DND-41 (cell line): ENCODE results near the gene BOLA3.
"Not testable (repeated sequence)": the region's sequence is repeated elsewhere in the genome, so short reads cannot be mapped to it uniquely, and the experiment has no call there.

Source experiments
- ATAC-seq: fragments of 200-7000 bp; cut with Tn5 transposase; 3 replicates; pipeline ENCODE4 v1.9.1; 2021; ENCODE audit warnings: low read depth; ENCODE audit not compliant: insufficient read depth
- DNase-seq: peaks from one replicate; pipeline ENCODE4 v3.0.0-alpha.2; 2020
- H2AFZ ChIP-seq: 2 replicates; pipeline ENCODE4 v1.6.0; 2012; ENCODE audit warnings: low read depth, low read length
- H3K27ac ChIP-seq: 2 replicates; pipeline ENCODE4 v1.5.1; 2012; ENCODE audit warnings: low read length, inconsistent platforms
- H3K27me3 ChIP-seq: fragments of 200-600 bp; sonication (generic); 2 replicates; pipeline ENCODE4 v1.6.0; 2012; ENCODE audit warnings: low read length, mild to moderate bottlenecking, inconsistent platforms; ENCODE audit not compliant: insufficient read depth, poor library complexity
- H3K36me3 ChIP-seq: 2 replicates; pipeline ENCODE4 v1.5.1; 2012; ENCODE audit warnings: low read length, inconsistent platforms; ENCODE audit not compliant: insufficient read depth
- H3K4me1 ChIP-seq: 2 replicates; pipeline ENCODE4 v1.5.1; 2012; ENCODE audit warnings: mild to moderate bottlenecking, low read length; ENCODE audit not compliant: insufficient read depth
- H3K4me2 ChIP-seq: 2 replicates; pipeline ENCODE4 v1.6.0; 2012; ENCODE audit warnings: mild to moderate bottlenecking, moderate library complexity, low read length, inconsistent platforms; ENCODE audit not compliant: insufficient read depth
- H3K4me3 ChIP-seq, 2 experiments: fragments of 200-600 bp in 1 of 2; shearing (Covaris generic) in 1 of 2; 2 replicates each; pipeline ENCODE4 v1.5.1; 2012 to 2016; ENCODE audit warnings: inconsistent platforms in 2 of 2, low read length in 2 of 2, mild to moderate bottlenecking in 2 of 2, low read depth in 1 of 2, moderate library complexity in 1 of 2
- H3K79me2 ChIP-seq: 2 replicates; pipeline ENCODE4 v1.6.0; 2012; ENCODE audit warnings: low read length, inconsistent platforms; ENCODE audit not compliant: insufficient read depth
- H3K9ac ChIP-seq: 2 replicates; pipeline ENCODE4 v1.6.0; 2012; ENCODE audit warnings: low read depth, mild to moderate bottlenecking, inconsistent platforms, low read length, moderate library complexity
- H3K9me3 ChIP-seq: 2 replicates; pipeline ENCODE4 v1.5.1; 2012; ENCODE audit warnings: low read length, moderate library complexity, mild to moderate bottlenecking, inconsistent platforms; ENCODE audit not compliant: insufficient read depth, severe bottlenecking
- H4K20me1 ChIP-seq: 2 replicates; pipeline ENCODE4 v1.6.0; 2012; ENCODE audit warnings: low read length; ENCODE audit not compliant: insufficient read depth
- EZH2 ChIP-seq: IDR thresholded peaks from 3 replicates; pipeline ENCODE4 v1.6.1; 2012; ENCODE audit warnings: borderline replicate concordance, low read depth, mild to moderate bottlenecking, moderate library complexity, low read length, inconsistent platforms; ENCODE audit not compliant: severe bottlenecking
- TF ChIP-seq, protein P1 (sequence below): IDR thresholded peaks from 2 replicates; pipeline ENCODE4 v1.5.1; 2012; ENCODE audit warnings: borderline replicate concordance, low read length, moderate library complexity, mild to moderate bottlenecking; ENCODE audit not compliant: poor library complexity, severe bottlenecking; ENCODE audit errors: extremely low read depth

Gene BOLA3

DNA sequence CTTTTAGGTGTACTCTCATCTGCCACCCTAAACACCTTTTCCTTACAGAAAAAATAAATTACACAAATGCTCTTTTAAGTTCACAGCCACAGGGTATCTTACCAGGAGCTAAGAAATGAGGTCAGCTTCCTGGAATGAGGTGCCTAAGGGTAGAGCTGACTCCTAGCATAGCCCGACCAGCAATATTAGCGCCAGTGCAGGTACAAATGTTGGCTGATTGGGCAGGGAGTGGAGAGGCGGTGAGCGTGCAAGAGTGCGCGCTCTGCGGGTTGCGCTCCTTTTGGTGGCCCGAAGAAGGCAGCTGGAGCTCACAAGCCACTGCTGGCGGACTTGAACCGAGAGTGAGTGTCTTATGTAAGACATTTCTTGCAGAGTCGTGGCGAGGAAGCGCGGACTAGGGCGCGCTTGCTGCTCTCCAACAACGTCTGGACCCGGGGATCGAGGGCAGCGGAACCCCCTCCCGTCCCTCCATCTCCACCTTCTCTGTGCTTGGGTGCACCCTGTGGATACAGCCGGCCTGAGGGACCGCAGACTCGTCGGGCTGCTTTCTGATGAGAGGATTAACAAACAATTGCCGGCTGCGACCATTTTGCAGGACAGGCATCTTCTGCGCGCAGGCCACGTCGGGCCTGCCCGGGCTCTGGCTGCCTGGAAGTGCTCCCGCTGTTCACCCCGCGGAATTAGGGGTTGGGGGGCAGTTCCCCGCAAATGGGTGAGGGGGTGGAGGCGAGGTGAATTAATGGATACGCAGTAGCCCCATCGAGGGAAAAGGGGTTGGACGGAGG, 17.3 kb downstream of the BOLA3 start:
- DNase-seq (no peak), ATAC-seq (no peak)

DNA sequence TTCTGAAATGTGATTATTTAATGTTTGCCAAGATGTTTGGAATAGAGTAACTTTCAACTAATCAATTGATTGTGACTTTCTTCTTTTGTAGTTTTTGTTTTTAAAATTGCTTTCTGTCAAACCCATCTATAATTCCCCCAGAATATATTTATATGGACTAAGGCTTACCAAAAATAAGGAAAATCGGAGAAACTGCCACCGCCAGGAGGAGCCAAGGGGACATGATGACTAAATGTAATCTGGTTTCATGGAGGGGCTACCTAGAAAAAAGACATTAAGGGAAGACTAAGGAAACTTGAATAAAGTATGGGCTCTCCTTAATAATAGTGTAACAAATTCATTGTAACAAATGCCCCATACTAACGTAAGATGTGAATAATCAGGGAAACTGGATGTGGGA, 19.5 kb downstream of the BOLA3 start:
- DNase-seq (no peak), ATAC-seq (no peak)
- TF ChIP-seq, protein P1, sequence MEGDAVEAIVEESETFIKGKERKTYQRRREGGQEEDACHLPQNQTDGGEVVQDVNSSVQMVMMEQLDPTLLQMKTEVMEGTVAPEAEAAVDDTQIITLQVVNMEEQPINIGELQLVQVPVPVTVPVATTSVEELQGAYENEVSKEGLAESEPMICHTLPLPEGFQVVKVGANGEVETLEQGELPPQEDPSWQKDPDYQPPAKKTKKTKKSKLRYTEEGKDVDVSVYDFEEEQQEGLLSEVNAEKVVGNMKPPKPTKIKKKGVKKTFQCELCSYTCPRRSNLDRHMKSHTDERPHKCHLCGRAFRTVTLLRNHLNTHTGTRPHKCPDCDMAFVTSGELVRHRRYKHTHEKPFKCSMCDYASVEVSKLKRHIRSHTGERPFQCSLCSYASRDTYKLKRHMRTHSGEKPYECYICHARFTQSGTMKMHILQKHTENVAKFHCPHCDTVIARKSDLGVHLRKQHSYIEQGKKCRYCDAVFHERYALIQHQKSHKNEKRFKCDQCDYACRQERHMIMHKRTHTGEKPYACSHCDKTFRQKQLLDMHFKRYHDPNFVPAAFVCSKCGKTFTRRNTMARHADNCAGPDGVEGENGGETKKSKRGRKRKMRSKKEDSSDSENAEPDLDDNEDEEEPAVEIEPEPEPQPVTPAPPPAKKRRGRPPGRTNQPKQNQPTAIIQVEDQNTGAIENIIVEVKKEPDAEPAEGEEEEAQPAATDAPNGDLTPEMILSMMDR = no peak
- TF ChIP-seq EZH2 = no peak
- no peak overlapping the region for H3K4me2 ChIP-seq
- H3K79me2 ChIP-seq = no peaks in the 10 kb centered on the region
- H4K20me1 ChIP-seq = no peaks in the 10 kb centered on the region
- peaks cover 3% of the 10 kb centered on the region for H3K9me3 ChIP-seq
- no peak overlapping the region for H3K4me3 ChIP-seq
- no peak overlapping the region for H3K9ac ChIP-seq
- H3K36me3 ChIP-seq = peaks cover 2% of the 10 kb centered on the region
- H2AFZ ChIP-seq = no peak overlapping the region
- no peaks in the 10 kb centered on the region for H3K27me3 ChIP-seq
- H3K27ac ChIP-seq = no peak overlapping the region
- no peaks in the 10 kb centered on the region for H3K4me1 ChIP-seq

More for the DNA sequence above, 17.3 kb downstream of the BOLA3 start:
- Histone ChIP-seq H3K4me2 (no peak overlapping the region), H3K9ac (no peak overlapping the region), H3K36me3 (peaks cover 20% of the 10 kb centered on the region), H4K20me1 (no peaks in the 10 kb centered on the region), H3K4me1 (no peaks in the 10 kb centered on the region), H3K4me3 (no peak overlapping the region), H2AFZ (no peak overlapping the region), H3K79me2 (no peaks in the 10 kb centered on the region), H3K27ac (no peak overlapping the region), H3K9me3 (no peaks in the 10 kb centered on the region), H3K27me3 (no peaks in the 10 kb centered on the region)
- TF ChIP-seq, protein P1 = no peak

DNA sequence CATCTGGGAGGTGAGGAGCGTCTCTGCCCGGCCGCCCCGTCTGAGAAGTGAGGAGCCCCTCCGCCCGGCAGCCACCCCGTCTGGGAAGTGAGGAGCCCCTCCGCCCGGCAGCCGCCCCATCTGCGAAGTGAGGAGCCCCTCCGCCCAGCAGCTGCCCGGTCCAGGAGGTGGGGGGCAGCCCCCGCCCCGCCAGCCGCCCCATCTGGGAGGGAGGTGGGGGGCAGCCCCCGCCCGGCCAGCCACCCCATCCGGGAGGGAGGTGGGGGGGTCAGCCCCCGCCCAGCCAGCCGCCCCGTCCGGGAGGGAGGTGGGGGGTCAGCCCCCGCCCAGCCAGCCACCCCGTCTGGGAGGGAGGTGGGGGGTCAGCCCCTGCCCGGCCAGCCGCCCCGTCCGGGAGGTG, 23.8 kb downstream of the BOLA3 start:
- H3K36me3 ChIP-seq, H3K4me3 ChIP-seq, H3K27me3 ChIP-seq, DNase-seq, H2AFZ ChIP-seq, ATAC-seq, H3K9ac ChIP-seq, H4K20me1 ChIP-seq, H3K27ac ChIP-seq, H3K4me2 ChIP-seq, H3K79me2 ChIP-seq: not testable (repeated sequence)
- Histone ChIP-seq H3K4me1 (peaks cover 15% of the 10 kb centered on the region), H3K9me3 (peaks cover 13% of the 10 kb centered on the region)

DNA sequence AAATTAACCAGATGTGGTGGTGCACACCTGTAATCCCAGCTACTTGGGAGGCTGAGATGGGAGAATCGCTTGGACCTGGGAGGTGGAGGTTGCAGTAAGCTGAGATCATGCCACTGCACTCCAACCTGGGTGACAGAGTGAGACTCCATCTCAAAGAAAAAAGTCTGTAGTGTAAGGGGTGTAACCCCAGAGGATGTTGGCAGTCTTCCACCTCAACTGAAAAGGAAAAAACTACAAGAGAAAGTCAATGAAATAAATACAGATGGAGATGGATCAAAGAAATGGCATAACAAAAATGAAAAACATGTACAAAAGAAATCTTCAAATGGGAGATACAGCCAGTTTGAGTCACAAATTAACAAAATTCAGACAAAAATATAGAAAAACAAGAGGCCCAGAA, 25.9 kb downstream of the BOLA3 start:
- not testable (repeated sequence) for H3K27ac ChIP-seq, H2AFZ ChIP-seq, H3K4me3 ChIP-seq, H3K27me3 ChIP-seq, H3K36me3 ChIP-seq, DNase-seq, H3K9ac ChIP-seq, ATAC-seq, H3K79me2 ChIP-seq, H4K20me1 ChIP-seq, H3K4me2 ChIP-seq
- peaks cover 16% of the 10 kb centered on the region for H3K4me1 ChIP-seq
- H3K9me3 ChIP-seq = peaks cover 13% of the 10 kb centered on the region
